DMS 273 (cell line): ENCODE data around the gene HCCS.
A peak's percentile ranks its signal among the peaks of the same experiment; 100 is the strongest.

Experiments used
- DNase-seq: peaks from one replicate; lab custom pipeline; 2025; ENCODE audit not compliant: unreplicated experiment; lab: John Stamatoyannopoulos, UW

Gene HCCS

DNA sequence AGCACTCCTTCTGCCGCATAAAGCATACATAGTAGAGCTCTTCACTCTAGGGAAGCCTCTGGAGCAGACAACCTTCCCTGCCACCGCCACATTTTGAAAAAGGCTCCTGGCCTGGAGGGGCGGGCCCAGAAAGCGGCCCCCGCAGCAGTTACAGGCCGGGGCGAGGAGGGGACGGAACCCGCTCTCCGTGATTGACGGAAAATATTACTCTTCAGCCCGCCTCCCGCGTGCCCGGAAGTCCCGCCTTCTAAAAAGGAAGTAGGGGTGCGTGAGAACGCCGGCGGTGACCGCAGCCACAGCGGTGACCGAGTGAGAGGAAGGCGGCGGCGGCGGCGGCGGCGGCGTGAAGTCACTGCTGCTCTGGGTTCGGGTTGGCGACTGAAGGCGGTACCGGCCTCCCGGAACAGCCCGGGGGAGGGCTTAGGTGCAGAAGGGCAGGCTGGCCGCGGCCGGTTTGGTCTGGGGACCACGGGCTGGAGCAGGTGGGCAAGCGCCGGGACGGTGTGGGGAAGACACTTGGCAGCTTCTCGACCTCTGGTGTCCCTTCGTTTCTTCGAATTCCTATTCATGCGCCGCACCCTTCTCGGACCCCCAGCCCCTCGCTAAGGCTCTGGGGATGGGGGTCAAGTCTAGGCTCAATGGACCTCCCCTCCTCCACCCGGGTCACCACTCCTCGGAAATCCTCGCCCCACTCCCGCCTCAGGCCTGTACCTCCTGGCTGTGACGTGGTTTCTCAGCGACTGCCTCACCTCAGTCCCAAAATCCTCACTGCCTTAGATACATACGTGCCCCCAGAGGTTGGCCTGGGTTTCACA, at the start of gene HCCS:
Gene HCCS (plus strand): TSS at position 296 of the 815 bp plus-strand sequence. CDS start 729 bp downstream, outside the sequence.
- DNase-seq, result peak; percentile 93

DNA sequence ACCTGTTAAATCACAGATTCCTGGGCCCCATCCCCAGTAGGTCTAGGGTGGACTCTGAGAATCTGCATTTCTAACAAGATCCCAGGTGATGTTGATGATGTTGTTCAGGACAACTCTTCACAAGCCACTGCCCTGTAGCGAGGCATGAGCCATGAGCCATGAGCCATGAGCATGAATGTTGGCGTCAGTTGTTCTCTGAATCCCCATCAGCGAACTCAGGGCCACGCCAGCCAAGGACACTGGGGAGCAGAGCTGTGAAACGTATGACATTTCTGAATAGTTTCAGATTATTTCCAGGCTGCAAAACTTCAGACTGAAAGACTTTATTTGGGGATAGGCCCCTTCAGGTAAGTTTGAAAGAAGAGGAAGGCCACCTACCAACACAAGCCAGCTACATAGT, 46.9 kb upstream of the HCCS start:
- no peak for DNase-seq

DNA sequence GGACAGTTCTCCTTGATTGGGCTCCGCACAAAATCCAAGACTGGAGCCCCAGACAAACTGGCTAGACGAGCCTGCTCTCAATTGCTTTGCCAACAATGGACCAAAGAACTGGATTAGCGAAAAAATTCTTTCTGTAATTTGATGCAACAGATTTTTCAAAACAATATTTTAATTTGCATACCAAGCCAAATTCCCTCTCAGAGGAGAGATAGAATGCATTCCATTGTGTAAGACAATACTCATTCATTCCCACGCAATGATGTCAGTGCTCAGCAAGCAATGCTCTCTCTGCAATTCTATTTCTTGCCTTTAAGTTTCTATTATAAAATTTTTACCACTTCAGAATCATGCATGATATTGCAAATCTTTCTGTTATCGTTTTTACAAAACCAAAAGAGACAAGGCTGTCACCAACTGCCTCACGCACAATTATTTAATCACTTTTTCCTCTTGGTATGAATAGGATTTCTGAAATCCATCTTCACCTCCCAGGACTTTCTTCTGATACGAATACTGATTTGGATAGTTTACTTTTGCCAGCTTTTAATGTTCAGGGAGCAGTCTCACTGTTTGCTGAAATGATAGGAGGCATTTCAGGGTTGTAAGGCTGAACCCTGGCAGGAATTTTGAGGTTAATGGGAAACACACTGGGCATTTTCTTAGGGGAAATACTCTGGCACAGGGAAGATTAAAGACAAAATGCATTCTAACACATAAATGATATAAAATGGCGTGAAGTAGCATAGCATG, 46.1 kb upstream of the HCCS start:
- no peak for DNase-seq

DNA sequence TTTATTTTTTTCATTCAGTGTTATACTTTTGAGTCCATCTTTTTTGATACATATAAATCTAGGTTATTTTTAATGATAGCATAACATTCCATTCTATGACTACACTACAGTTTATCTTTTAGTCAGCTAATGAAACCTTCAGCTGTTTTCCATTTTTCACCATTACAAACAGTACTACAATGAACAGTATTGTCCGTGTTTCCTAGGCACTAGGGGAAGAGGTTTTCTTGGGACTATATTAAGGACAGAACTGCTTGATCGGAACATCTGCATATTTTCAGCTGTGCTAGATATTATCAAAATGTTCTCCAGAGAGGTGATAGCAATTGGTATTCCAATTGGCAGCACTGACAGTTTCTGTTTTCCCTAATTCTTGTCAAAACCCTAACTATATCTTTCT, 44.3 kb upstream of the HCCS start:
- DNase-seq, result no peak

DNA sequence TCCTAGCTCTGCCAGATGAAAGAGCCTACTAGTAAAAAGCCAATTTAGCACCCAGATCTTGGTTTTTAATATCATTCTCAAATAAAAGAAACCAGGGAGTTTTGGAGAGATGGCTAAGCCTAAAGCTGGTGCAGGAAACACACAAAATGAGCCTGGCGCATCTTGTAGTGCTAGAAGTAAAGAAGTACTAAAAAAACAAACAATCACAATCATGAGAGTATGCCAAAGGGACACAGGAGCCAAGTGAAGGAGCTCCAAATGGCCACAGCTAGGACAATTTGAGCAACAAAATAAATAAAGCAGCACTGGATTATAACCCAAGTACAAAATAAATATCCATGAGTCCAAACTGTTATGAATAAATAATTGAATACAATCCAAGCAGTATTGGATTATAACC, 37.8 kb upstream of the HCCS start:
- DNase-seq, result no peak

DNA sequence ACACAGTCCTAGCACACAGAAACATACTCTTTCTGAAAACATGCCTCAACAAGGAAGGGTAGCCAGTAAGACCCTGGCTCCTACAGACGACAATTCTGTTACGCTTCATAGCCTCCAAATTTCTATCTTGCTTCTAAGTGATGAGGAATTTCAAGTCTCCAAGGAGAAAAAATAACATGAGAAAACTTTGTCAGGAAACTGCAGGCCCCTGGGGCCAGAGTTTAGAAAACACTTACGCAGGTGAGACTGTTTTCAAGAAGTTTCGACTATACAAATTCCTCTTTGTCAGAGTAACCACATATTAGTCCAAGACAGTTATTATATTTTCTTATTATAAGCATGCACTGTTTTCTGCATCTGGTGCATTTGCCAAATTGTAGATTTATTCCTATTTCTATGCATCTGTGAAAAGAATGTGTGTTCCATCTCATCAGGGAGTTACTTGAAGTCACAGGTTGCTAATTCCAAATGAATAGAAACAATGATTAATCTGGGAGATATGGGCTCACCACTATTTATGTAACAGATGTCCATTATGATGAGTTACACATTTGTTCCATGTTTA, 30.3 kb upstream of the HCCS start:
- DNase-seq, result no peak

DNA sequence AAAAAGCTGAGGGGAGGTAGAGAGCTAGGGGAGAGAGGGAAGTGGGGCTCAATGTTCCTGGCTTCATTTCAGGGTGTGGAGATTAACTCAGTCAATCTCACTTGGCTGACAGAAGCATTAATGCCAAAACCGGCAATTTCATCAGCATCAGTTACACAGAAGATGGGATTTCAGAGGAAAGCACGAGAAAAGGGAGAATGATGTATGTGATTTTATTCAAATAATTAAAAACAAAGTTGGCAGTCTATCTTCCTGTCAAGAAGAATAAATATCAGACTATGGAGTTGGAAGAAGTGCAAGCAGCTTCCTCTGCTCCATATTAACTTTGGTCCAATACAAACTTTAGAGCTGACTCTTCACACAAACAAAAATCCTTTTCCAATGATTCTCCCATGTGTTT, 29.6 kb upstream of the HCCS start:
- no peak for DNase-seq

DNA sequence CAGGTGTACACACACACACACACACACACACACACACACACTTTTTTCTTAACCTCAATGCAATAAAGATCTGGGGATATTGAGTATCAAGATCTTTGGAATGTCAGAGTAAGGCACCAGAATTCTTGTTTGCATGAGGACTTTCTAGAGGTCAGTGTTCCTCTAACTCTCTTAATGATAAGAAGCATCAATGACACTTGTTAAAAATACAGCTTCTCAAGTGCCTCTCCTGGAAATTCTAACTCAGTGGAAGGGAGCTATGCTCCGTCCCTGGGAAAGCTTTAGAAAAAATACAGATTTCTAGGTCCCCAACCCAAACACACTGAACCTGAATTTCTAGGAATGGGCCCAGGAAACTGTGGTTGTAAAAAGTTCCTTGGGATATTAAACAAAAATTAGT, 25.8 kb upstream of the HCCS start:
- DNase-seq, result no peak

DNA sequence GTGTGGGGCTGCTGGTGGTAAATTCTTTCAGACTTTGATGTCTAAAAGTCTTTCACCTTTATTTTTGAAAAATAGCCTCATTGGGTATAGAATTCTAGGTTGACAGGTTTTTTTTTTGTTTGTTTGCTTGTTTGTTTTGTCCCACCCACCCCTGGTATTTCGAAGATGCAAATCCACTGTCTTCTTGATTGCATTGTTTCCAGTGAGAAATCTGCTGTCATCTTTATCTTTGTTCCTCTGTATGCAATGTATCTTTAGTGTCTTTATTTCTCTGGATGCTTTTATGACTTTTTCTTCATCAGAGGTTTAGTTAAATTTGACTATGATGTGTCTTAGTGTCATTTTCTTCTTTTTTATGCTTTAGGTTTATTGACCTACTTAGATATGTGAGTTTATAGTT, 21.3 kb upstream of the HCCS start:
- no peak for DNase-seq

DNA sequence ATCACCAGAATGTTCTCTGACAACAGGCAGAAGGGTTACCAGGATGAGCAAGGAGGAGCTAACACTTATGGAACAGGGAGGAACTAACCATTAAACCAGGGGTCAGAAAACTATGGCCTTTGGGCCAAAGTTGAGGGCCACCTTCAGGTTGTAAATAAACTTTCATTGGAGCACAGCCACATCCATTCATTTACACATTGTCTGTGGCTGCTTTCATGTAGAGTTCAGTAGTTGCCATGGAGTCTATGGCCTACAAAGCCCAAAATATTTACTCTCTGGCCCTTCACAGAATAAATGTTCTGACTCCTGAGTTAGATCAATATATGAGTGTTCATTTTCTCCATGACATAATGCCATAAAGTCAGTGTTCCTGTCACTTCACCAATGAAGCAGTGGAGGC, 13.2 kb upstream of the HCCS start:
- DNase-seq, result no peak

DNA sequence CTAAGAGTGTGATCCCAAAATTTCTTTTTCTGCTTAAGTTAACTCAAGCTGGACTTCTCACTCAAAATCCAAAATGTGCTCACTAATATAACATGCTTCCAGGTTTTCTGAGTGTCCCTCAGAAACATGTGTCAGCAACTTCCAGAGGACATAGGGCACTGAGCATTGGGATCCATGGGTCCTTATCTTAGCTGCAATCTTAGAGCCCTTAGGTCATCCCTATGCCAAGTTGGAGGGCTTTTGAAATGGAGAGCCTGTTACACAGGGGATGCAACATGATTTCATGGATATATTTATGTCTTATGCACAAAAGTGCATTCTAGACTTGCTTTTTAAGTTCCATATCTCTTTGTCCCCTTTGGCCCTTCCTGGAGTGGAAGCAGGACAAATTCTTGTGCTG, 11.7 kb upstream of the HCCS start:
- no peak for DNase-seq

DNA sequence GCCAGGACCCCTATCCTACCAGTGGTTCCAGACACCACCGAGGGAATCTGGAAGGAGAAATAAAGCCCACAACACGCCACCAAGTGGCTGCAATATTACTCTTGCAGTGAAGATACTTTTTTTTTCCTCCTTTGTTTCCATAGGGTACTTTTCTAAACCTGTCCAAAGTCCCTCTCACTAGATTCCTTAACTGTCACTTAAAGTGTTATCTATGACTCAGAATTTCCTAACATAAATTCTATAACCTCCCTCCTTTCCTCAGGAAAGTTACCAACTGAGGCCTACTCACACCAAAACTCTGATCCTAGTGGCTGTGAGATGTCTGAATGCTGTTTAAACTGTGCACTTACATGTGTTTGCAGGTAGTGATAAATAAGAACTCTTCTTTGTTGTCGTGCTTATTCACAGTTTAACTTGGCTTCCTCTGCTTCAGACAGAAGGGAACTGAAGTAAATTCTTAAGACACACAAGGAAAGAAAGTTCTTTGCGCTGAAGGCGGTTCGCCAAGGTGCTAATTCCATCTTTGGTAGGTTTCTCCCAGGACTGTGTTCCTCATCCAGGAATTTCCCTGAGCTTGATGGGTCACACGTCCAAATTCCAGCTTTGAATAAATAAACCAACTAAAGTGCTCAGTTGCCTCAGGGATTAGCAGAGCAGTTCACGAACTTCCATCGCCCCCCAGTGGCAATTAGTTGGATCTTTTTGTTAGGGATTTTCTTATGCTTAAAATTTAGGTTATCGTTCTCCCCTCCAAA, 10.7 kb upstream of the HCCS start:
- peak; percentile 73 for DNase-seq

DNA sequence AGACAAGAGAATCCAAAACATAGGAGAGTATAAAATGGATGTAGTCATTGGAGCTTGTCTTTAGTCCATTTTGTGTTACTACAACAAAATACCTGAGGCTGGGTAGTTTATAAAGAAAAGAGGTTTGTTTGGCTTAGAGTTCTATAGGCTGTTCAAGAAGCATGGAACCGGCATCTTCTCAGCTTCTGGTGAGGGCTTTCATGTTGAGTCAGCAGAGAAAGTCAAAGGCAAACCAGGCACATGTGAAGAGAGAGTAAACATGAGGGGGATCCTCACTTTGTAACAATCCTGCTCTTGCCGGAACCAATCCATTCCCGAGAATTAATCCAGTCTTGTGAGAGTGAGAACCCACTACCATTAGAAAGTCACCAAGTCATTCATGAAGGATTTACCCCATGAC, 8.1 kb upstream of the HCCS start:
- no peak for DNase-seq

DNA sequence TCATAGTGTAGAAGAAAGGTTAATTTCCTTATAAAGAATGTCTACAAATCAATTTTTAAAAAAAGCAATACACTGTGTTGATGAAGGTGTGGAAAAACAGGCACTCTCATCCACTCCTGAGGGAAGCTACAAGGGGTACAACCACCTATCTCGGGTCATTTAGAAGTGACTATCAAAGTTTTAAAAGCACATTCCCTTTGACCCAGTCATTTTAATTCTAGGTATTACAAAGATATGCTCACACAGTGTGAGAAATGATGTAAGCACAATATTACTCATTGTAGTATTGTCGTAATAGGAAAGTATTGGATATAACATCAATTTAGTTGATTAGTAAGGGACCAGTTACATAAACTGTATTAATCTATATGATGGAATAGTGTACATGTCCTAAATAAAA, 7.4 kb upstream of the HCCS start:
- DNase-seq, result no peak

DNA sequence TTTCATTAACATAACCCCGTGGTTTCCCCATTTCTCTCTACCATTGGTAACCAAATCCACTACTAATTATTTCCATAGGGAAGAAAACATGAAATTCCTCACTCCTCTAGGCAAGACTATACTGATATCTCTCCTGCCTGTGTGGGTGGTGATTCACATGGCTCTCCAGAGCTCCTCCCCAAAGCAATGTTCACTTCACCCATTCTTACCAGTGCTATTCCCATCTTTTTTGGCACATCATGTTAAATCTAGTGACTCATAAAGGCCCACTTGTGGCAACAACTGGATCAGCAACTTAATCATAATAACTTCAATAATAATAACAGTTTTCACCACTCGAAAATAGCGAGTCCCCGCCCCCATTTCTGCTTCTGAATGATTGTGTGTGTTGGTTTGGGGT, 6.1 kb upstream of the HCCS start:
- peak; percentile 9 for DNase-seq

DNA sequence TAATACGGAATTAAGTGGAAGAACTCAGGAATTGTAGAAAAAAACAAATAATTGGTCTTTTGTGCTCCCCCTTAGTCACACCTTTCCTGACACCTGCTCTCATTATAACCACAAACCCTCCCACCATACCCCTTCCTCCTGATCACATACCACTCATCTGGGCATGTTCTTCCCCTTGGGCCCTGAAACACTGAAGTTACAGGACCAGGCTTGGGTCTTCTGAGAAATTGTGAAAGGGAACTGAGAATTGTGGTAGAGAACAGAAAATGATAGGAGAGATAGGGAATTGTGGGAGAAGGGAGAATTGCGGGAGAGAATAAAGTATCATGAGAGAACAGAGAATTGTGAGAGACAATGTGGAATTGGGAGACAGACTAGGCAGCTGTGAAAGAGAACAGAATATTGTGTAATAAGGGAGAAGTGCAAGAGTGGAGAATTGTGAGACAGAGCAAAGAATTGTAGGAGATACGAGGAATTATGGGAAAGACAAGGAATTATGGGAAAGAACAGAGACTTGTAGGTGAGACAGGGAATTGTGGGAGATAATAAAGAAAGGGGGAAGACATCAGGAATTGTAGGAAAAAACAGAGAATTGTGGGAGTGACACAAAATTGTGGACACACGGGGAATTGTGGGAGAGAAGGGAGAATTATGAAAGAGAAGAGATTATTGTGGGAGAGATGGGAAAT, 2.7 kb upstream of the HCCS start:
- DNase-seq, result no peak

DNA sequence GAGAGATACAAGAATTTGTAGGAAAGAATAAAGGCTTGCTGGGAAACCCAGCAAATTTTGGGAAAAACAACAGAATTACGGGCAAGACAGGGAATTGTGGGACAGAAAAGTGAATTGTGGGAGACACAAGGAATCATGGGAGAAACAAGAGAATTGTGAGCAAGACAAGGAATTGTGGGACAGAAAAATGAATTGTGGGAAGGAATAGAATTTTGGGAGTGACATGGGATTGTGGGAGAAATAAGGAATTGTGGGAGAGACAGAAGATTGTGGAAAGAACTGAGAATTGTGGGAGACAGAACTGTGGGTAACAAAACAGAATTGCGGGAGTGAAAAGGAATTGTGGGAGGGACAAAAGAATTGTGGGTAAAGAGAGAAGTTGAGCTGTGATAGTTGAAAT, 1.2 kb upstream of the HCCS start:
- DNase-seq, result no peak

DNA sequence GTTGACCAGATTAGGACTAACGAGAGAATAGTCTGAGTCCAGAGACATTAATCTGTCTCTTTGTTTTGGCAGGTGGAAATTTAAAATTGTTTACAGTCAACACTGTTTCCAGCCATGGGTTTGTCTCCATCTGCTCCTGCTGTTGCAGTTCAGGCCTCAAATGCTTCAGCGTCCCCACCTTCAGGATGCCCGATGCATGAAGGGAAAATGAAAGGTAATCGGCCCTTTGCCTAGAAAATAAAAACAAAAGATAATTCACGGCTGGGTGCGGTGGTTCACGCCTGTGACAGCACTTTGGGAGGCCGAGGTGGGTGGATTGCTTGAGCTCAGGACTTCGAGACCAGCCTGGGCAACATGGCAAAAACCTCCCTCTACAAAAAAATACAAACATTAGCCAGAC, 815 bp downstream of the HCCS start:
- DNase-seq, result peak; percentile 47

DNA sequence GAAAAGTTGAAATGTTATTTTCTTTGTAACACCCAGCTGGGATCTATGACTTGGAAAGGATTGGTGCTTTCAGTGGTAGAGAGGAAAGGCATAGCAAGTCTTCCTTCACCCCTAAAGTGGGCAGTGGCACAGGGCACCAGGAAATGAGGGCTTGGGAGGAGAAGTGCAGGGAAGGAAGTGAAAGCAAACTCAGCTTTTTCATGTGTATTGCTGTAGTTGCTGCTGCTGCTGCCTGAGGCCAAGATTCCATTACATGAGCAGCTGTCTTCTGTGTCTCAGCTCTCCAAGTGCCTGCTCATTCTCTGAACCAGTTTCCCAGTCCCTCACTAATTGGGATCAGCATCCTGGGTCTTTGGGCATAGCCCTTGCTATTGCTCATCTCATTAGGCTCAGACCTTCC, 2.6 kb downstream of the HCCS start:
- DNase-seq, result no peak

DNA sequence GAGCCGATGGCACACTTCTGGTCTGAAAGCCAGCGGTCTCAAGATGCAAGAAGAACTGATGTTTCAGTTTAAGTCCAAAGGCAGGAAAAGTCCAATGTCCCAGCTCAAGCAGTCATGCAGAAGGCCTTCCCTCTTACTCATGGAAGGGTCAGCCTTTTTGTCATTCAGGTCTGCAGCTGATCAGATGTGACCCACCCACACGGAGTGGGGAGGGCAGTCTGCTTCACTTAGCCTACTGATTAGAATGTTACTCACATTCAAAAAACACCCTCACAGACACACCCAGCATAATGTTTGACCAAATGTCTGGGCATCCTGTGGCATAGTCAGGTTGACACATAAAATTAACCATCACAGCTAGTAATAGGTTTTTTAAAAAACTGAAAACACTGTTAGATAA, 6.6 kb downstream of the HCCS start:
- DNase-seq, result no peak
